ENCODE measurements around the gene PTCRA. TPM values are rescaled to one million over a fixed set of nuclear protein-coding genes. Genes with fewer than 3 reads are reported as not detected.

The PTCRA gene
- polyA plus RNA-seq, 4 donors = 0.27 to 0.47 (median 0.39) TPM

GRCh38 chr6:42968783-42969182 lies 52.9 kb downstream of the PTCRA start:
- DNase-seq (ENCODE audit: low read depth in 4 of 4, low spot score in 2 of 4) = no peak

GRCh38 chr6:42969431-42969830 lies 53.6 kb downstream of the PTCRA start:
- no peak for DNase-seq (ENCODE audit: low read depth in 4 of 4, low spot score in 2 of 4)

GRCh38 chr6:42969934-42970333 lies 54.1 kb downstream of the PTCRA start:
- no peak for DNase-seq (ENCODE audit: low read depth in 4 of 4, low spot score in 2 of 4)

GRCh38 chr6:42970871-42971612 lies 55.2 kb downstream of the PTCRA start:
- no peak for DNase-seq (ENCODE audit: low read depth in 4 of 4, low spot score in 2 of 4)

DNA sequence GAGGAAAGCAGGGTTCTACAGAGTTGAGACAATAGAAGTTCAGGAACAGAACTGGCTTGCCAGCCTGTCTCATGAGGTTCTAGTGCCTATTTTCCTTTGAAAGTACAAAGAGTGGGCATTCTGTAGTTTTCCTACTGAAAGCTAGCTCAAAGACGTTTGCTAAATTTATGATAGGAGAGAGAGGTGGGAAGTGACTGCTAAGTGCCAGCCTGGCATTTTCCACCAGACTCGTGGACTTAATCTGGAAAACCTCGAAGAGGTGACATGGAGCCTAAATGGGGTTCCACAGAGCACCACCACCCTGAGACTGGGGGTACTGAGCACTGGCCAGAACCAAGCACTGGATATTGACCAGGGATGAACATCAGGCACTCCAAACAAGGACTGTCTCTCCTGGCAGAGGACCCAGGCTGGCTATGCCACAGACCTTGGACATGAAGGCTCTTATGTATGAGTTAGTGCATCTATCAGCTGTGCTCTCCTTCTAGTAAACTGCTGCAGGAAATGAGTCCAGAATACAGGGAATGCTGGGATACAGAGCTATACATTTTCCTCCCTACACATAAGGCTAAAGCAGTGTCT lies 56.0 kb downstream of the PTCRA start:
- DNase-seq (ENCODE audit: low read depth in 4 of 4, low spot score in 2 of 4) = no peak

GRCh38 chr6:42973926-42974325 lies 58.1 kb downstream of the PTCRA start:
- DNase-seq (ENCODE audit: low read depth in 4 of 4, low spot score in 2 of 4) = no peak

GRCh38 chr6:42974919-42975505 lies 59.2 kb downstream of the PTCRA start:
- DNase-seq (ENCODE audit: low read depth in 4 of 4, low spot score in 2 of 4) = no peak

Other genes with a start within 250 kb of the PTCRA start
- 1 to 10 TPM; 1.8 to 4.4 (median 2.8) TPM for gene PRPH2, start 193.5 kb upstream of the PTCRA start, polyA plus RNA-seq (ENCODE audit: insufficient read length in 4 of 4)
- gene TBCC, start 169.9 kb upstream of the PTCRA start, polyA plus RNA-seq (ENCODE audit: insufficient read length in 4 of 4) = 10 to 100 TPM; 19.8 to 26.7 (median 23.9) TPM
- gene BICRAL, start 134.0 kb upstream of the PTCRA start, polyA plus RNA-seq (ENCODE audit: insufficient read length in 4 of 4) = 10 to 100 TPM; 13.3 to 16.5 (median 15.8) TPM
- 100 to 1,000 TPM in 3 of 4 donors, 10 to 100 TPM in 1; 97.6 to 127 (median 113) TPM for gene RPL7L1, start 36.4 kb upstream of the PTCRA start, polyA plus RNA-seq (ENCODE audit: insufficient read length in 4 of 4)
- 10 to 100 TPM; 59.5 to 71.6 (median 62.2) TPM for gene CNPY3, start 13.4 kb downstream of the PTCRA start, polyA plus RNA-seq (ENCODE audit: insufficient read length in 4 of 4)
- 1 to 10 TPM in 2 of 4 donors, under 1 TPM in 2; 0.79 to 2.6 (median 1.4) TPM for gene GNMT, start 44.7 kb downstream of the PTCRA start, polyA plus RNA-seq (ENCODE audit: insufficient read length in 4 of 4)
- gene PEX6, start 63.1 kb downstream of the PTCRA start, polyA plus RNA-seq (ENCODE audit: insufficient read length in 4 of 4) = 10 to 100 TPM; 19.5 to 31.1 (median 24.2) TPM
- 10 to 100 TPM; 55.6 to 70.3 (median 64.6) TPM for gene PPP2R5D, start 68.5 kb downstream of the PTCRA start, polyA plus RNA-seq (ENCODE audit: insufficient read length in 4 of 4)
- 100 to 1,000 TPM in 1 of 4 donors, 10 to 100 TPM in 3; 75.3 to 104 (median 87.6) TPM for gene MEA1, start 97.9 kb downstream of the PTCRA start, polyA plus RNA-seq (ENCODE audit: insufficient read length in 4 of 4)
- gene KLHDC3, start 98.2 kb downstream of the PTCRA start, polyA plus RNA-seq (ENCODE audit: insufficient read length in 4 of 4) = 100 to 1,000 TPM in 3 of 4 donors, 10 to 100 TPM in 1; 89.8 to 109 (median 102) TPM
- gene RRP36, start 105.6 kb downstream of the PTCRA start, polyA plus RNA-seq (ENCODE audit: insufficient read length in 4 of 4) = 10 to 100 TPM; 57.6 to 65.5 (median 58.1) TPM
- gene CUL7, start 137.8 kb downstream of the PTCRA start, polyA plus RNA-seq (ENCODE audit: insufficient read length in 4 of 4) = 10 to 100 TPM; 46.0 to 63.7 (median 52.2) TPM
- gene MRPL2, start 143.4 kb downstream of the PTCRA start, polyA plus RNA-seq (ENCODE audit: insufficient read length in 4 of 4) = 10 to 100 TPM; 57.5 to 75.2 (median 67.6) TPM
- gene KLC4, start 143.6 kb downstream of the PTCRA start, polyA plus RNA-seq (ENCODE audit: insufficient read length in 4 of 4) = 10 to 100 TPM; 50.0 to 80.0 (median 65.7) TPM
- 100 to 1,000 TPM; 230 to 296 (median 261) TPM for gene PTK7, start 160.3 kb downstream of the PTCRA start, polyA plus RNA-seq (ENCODE audit: insufficient read length in 4 of 4)